ENCODE data around the gene FAM156A. TPM values are rescaled to one million over a fixed set of nuclear protein-coding genes. Genes with fewer than 3 reads are reported as not detected.
"Not testable (repeated sequence)": the region's sequence is repeated elsewhere in the genome, so short reads cannot be mapped to it uniquely, and the experiment has no call there.

Gene FAM156A
- total and polyA plus RNA-seq, 2 of the 4 experiments (the other 2 are of a cell fraction): 7.5 to 39.2 TPM

DNA sequence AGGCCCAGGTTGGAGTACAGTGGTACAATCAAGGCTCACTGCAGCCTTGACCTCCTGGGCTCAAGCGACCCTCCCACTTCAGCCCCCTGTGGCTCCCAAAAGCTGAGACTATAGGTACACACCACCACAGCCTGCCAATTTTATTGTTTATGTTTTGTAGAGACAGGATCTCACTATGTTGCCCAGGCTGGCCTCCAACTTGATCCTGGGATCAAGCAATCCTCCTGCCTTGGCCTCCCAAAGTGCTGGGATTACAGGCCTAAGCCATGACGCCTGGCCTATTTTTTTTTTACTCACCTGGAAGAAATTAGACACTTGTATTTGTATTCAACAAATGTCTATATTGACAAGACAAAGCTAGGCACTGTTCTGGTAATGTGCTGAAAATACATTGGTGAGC lies 25.1 kb downstream of the FAM156A start:
- H2BK20ac ChIP-seq (ENCODE audit: low read depth, low read length): no peak overlapping the region
- CTCF ChIA-PET: no interaction called here
- no peak overlapping the region for H2AFZ ChIP-seq (replicated peaks; ENCODE audit: low read length, poor library complexity)
- H4K20me1 ChIP-seq (ENCODE audit: insufficient read depth, low read length): no peaks in the 10 kb centered on the region
- no peaks in the 10 kb centered on the region for H3K9me3 ChIP-seq (ENCODE audit: control insufficient read depth, insufficient read depth, low read length)
- DNase-seq (no peak), ATAC-seq (ENCODE audit: low read depth) (no peak)
- peaks cover 2% of the 10 kb centered on the region; the same call in 1 of the 2 replicates for H3K9me1 ChIP-seq (ENCODE audit: insufficient read depth, low read length)
- no peak overlapping the region for H3K27ac ChIP-seq (ENCODE audit: insufficient read depth, low read length)
- dilution Hi-C loops (cut with HindIII; ENCODE audit: low sequenced_read_pairs, unreplicated experiment) (no loop called here), in situ Hi-C loops (cut with MboI; ENCODE audit: low sequenced_read_pairs) (no loop called here), intact Hi-C loops (cut with micrococcal nuclease) (no loop called here)
- no peak overlapping the region for H3K4me2 ChIP-seq (ENCODE audit: low read depth, low read length)
- no peak overlapping the region for H3K9ac ChIP-seq (ENCODE audit: low read depth, low read length)
- POLR2A ChIA-PET (ENCODE audit: unreplicated experiment): no interaction called here
- H3K79me1 ChIP-seq (ENCODE audit: low read depth in 1 of 2, low read length in 2 of 2): peaks cover 0 to 2% of the 10 kb centered on the region in 2 experiments; a peak in 1 of 4 replicates
- no peaks in the 10 kb centered on the region for H3K4me1 ChIP-seq (ENCODE audit: control insufficient read depth, insufficient read depth, low read length)
- H3K56ac ChIP-seq (ENCODE audit: extremely low read depth, insufficient read depth, low read length): no peak overlapping the region
- H4K91ac ChIP-seq (ENCODE audit: insufficient read depth, low read depth, low read length): no peak overlapping the region
- H3K18ac ChIP-seq (ENCODE audit: low read depth, low read length): no peak overlapping the region
- no peak overlapping the region for H3K4me3 ChIP-seq (ENCODE audit: insufficient read depth, low read depth, low read length)
- no peaks in the 10 kb centered on the region for H3K27me3 ChIP-seq (ENCODE audit: control insufficient read depth, insufficient read depth, low read length)
- no peak overlapping the region for H4K8ac ChIP-seq (ENCODE audit: low read depth in 2 of 2, low read length in 2 of 2)
- H3K23ac ChIP-seq (ENCODE audit: low read depth, low read length): no peak overlapping the region
- H3K4ac ChIP-seq (ENCODE audit: low read depth, low read length): no peak overlapping the region
- no peak overlapping the region for H2AK9ac ChIP-seq (replicated peaks; ENCODE audit: low read depth, low read length, poor library complexity)
- H4K5ac ChIP-seq (ENCODE audit: low read depth, low read length): no peak overlapping the region
- H3K14ac ChIP-seq (replicated peaks; ENCODE audit: low read depth, low read length): no peak overlapping the region
- TF ChIP-seq RAD21 (IDR thresholded peaks at IDR 0.05; ENCODE audit: low read length): no peak
- TF ChIP-seq, protein P1, sequence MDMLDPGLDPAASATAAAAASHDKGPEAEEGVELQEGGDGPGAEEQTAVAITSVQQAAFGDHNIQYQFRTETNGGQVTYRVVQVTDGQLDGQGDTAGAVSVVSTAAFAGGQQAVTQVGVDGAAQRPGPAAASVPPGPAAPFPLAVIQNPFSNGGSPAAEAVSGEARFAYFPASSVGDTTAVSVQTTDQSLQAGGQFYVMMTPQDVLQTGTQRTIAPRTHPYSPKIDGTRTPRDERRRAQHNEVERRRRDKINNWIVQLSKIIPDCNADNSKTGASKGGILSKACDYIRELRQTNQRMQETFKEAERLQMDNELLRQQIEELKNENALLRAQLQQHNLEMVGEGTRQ (IDR thresholded peaks at IDR 0.05; ENCODE audit: low read depth, low read length): no peak
- TF ChIP-seq CHD1 (IDR thresholded peaks at IDR 0.05; ENCODE audit: low read depth, low read length): no peak
- no peak for TF ChIP-seq FOS (IDR thresholded peaks at IDR 0.05; ENCODE audit: low read depth, low read length)
- no peak overlapping the region for H2BK120ac ChIP-seq (ENCODE audit: low read depth, low read length)
- no TSS peak for BruUV-seq (replicated peaks)
- no peak overlapping the region for H2BK15ac ChIP-seq (ENCODE audit: low read depth, low read length)
- no peak overlapping the region for H2BK5ac ChIP-seq (ENCODE audit: low read depth, low read length, poor library complexity, severe bottlenecking)
- H3K36me3 ChIP-seq (ENCODE audit: control insufficient read depth, insufficient read depth, low read length): no peaks in the 10 kb centered on the region
- WGBS, 2 experiments (ENCODE audit: extremely low coverage in 2 of 2, insufficient read length in 1 of 2): no CpG with 5 or more reads among the region's 2 CpGs
- peak overlapping the region; percentile 16; the same call in 1 of the 2 replicates for H2AK5ac ChIP-seq (ENCODE audit: low read depth, low read length)

GRCh38 chrX:52930214-52930613 lies 28.1 kb downstream of the FAM156A start:
- WGBS, 2 experiments (ENCODE audit: extremely low coverage in 2 of 2, insufficient read length in 1 of 2): no CpG with 5 or more reads among the region's 6 CpGs
- BruUV-seq (replicated peaks); H3K27ac ChIP-seq (ENCODE audit: insufficient read depth, low read length); H2AFZ ChIP-seq (replicated peaks; ENCODE audit: low read length, poor library complexity); H2AK5ac ChIP-seq (ENCODE audit: low read depth, low read length); H3K9me3 ChIP-seq (ENCODE audit: control insufficient read depth, insufficient read depth, low read length); H4K8ac ChIP-seq (ENCODE audit: low read depth in 2 of 2, low read length in 2 of 2); H3K4me1 ChIP-seq (ENCODE audit: control insufficient read depth, insufficient read depth, low read length); intact Hi-C loops (cut with micrococcal nuclease); H4K91ac ChIP-seq (ENCODE audit: insufficient read depth, low read depth, low read length); H3K23ac ChIP-seq (ENCODE audit: low read depth, low read length); POLR2A ChIA-PET (ENCODE audit: unreplicated experiment); H3K4ac ChIP-seq (ENCODE audit: low read depth, low read length); H3K27me3 ChIP-seq (ENCODE audit: control insufficient read depth, insufficient read depth, low read length); H4K20me1 ChIP-seq (ENCODE audit: insufficient read depth, low read length); ATAC-seq (ENCODE audit: low read depth); H3K36me3 ChIP-seq (ENCODE audit: control insufficient read depth, insufficient read depth, low read length); H3K4me3 ChIP-seq (ENCODE audit: insufficient read depth, low read depth, low read length); H2AK9ac ChIP-seq (replicated peaks; ENCODE audit: low read depth, low read length, poor library complexity); dilution Hi-C loops (cut with HindIII; ENCODE audit: low sequenced_read_pairs, unreplicated experiment); H2BK15ac ChIP-seq (ENCODE audit: low read depth, low read length); H3K9me1 ChIP-seq (ENCODE audit: insufficient read depth, low read length); H2BK5ac ChIP-seq (ENCODE audit: low read depth, low read length, poor library complexity, severe bottlenecking); H3K9ac ChIP-seq (ENCODE audit: low read depth, low read length); H3K18ac ChIP-seq (ENCODE audit: low read depth, low read length); H3K14ac ChIP-seq (replicated peaks; ENCODE audit: low read depth, low read length); CTCF ChIA-PET; in situ Hi-C loops (cut with MboI; ENCODE audit: low sequenced_read_pairs); H4K5ac ChIP-seq (ENCODE audit: low read depth, low read length); DNase-seq; H2BK120ac ChIP-seq (ENCODE audit: low read depth, low read length); H3K79me1 ChIP-seq (ENCODE audit: low read depth in 1 of 2, low read length in 2 of 2); H3K4me2 ChIP-seq (ENCODE audit: low read depth, low read length); H2BK20ac ChIP-seq (ENCODE audit: low read depth, low read length); H3K56ac ChIP-seq (ENCODE audit: extremely low read depth, insufficient read depth, low read length): not testable (repeated sequence)

Data from IMR-90 (cell line).